Stimulated activated CD8-positive, alpha-beta memory T cell treated with anti-CD3 and anti-CD28 coated beads, Interleukin-12 subunit alpha, Interleukin-12 subunit beta, amount 100 ng/mL, for 4 hours (primary cell): ENCODE measurements around the gene CKMT1B.
"Not testable (repeated sequence)": the region's sequence is repeated elsewhere in the genome, so short reads cannot be mapped to it uniquely, and the experiment has no call there.

Experiments
- DNase-seq: peaks from one replicate; pipeline ENCODE4 v3.0.0-alpha.2; 2020; ENCODE audit warnings: low read depth

Gene CKMT1B

GRCh38 chr15:43593328-43594190 lies at the start of gene CKMT1B:
CKMT1B (plus strand) TSS chr15:43594027; CDS start chr15:43594219, 192 bp downstream.
- DNase-seq, result not testable (repeated sequence)

- DNase-seq, result no peak
Measured at GRCh38 chr15:43544266-43544665, 49.6 kb upstream of the CKMT1B start.

- DNase-seq, result no peak
Measured at GRCh38 chr15:43545426-43545825, 48.4 kb upstream of the CKMT1B start.

- DNase-seq, result no peak
Measured at GRCh38 chr15:43547539-43547938, 46.3 kb upstream of the CKMT1B start.

- DNase-seq, result no peak
Measured at GRCh38 chr15:43550527-43551363, 43.1 kb upstream of the CKMT1B start.

GRCh38 chr15:43552256-43552655 lies 41.6 kb upstream of the CKMT1B start:
- DNase-seq, result no peak

GRCh38 chr15:43552986-43553385 lies 40.8 kb upstream of the CKMT1B start:
- DNase-seq, result no peak

GRCh38 chr15:43562753-43563152 lies 31.1 kb upstream of the CKMT1B start:
- not testable (repeated sequence) for DNase-seq

- DNase-seq, result not testable (repeated sequence)
Measured at GRCh38 chr15:43563793-43564192, 30.0 kb upstream of the CKMT1B start.

- not testable (repeated sequence) for DNase-seq
Measured at GRCh38 chr15:43566615-43567014, 27.2 kb upstream of the CKMT1B start.

- DNase-seq, result not testable (repeated sequence)
Measured at GRCh38 chr15:43574607-43575006, 19.2 kb upstream of the CKMT1B start.

- not testable (repeated sequence) for DNase-seq
Measured at GRCh38 chr15:43589778-43590466, 3.9 kb upstream of the CKMT1B start, which contains the start of gene PPIP5K1. PPIP5K1 (minus strand) TSS chr15:43590208; CDS start chr15:43584504, 5,704 bp downstream.

GRCh38 chr15:43592841-43593240 lies 986 bp upstream of the CKMT1B start:
- not testable (repeated sequence) for DNase-seq

- DNase-seq, result not testable (repeated sequence)
Measured at GRCh38 chr15:43599131-43599530, 5.3 kb downstream of the CKMT1B start.

GRCh38 chr15:43600200-43600599 lies 6.4 kb downstream of the CKMT1B start:
- not testable (repeated sequence) for DNase-seq

GRCh38 chr15:43602233-43602632 lies 8.4 kb downstream of the CKMT1B start:
- not testable (repeated sequence) for DNase-seq

GRCh38 chr15:43617750-43618149 lies 23.9 kb downstream of the CKMT1B start:
- DNase-seq, result not testable (repeated sequence)

- DNase-seq, result not testable (repeated sequence)
Measured at GRCh38 chr15:43618700-43619099, 24.9 kb downstream of the CKMT1B start, which contains the start of gene STRC. STRC (minus strand) TSS chr15:43618800; CDS start chr15:43618722, 78 bp downstream.

GRCh38 chr15:43622068-43622799 lies 28.4 kb downstream of the CKMT1B start:
- not testable (repeated sequence) for DNase-seq

GRCh38 chr15:43625106-43625505 lies 31.3 kb downstream of the CKMT1B start:
- DNase-seq, result no peak

- not testable (repeated sequence) for DNase-seq
Measured at GRCh38 chr15:43626937-43627336, 33.1 kb downstream of the CKMT1B start.
